ENCODE measurements around the gene C17orf78. TPM values are rescaled to one million over a fixed set of nuclear protein-coding genes. Genes with fewer than 3 reads are reported as not detected.
A peak's percentile ranks its signal among the peaks of the same experiment; 100 is the strongest.
"Not testable (repeated sequence)": the region's sequence is repeated elsewhere in the genome, so short reads cannot be mapped to it uniquely, and the experiment has no call there.

C17orf78 gene
- total RNA-seq, 2 donors from 2014 or later, result not detected

DNA sequence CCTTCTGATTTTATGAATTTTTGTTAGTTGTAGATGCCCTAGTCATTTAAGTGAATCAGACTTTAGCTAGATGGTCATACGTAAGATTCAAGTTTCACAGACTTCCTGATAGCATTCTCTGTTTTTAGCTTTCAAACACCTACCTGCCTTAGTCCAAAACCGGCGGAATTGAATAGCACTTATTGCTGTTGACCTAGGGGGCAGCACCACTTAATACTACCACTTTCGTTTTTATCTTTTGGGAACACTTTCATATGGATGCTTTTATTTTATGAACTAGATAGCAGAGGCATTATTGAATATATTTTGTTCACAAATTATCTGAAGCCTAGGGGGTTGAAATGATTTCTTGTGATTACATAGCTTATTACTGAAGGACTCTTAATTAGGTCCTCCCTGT lies 62.4 kb downstream of the C17orf78 start:
- Mint-ChIP-seq H3K27ac (no peak overlapping the region), H3K4me3 (no peak overlapping the region), H3K36me3 (ENCODE audit: low read depth) (peaks cover 66% of the 10 kb centered on the region), H3K4me1 (no peaks in the 10 kb centered on the region), H3K9me3 (peaks cover 6% of the 10 kb centered on the region), H3K27me3 (ENCODE audit: insufficient read depth) (no peaks in the 10 kb centered on the region)
- Histone ChIP-seq H3K36me3 (ENCODE audit: control insufficient read depth, insufficient read depth, low read length) (peaks cover 63% of the 10 kb centered on the region), H3K4me3 (ENCODE audit: low read length) (no peak overlapping the region), H3K27me3 (ENCODE audit: control insufficient read depth, insufficient read depth, low read length, poor library complexity, severe bottlenecking) (no peaks in the 10 kb centered on the region), H3K9me3 (ENCODE audit: control insufficient read depth, low read length) (peaks cover 12% of the 10 kb centered on the region), H3K9ac (ENCODE audit: extremely low read depth, low read length, poor library complexity, severe bottlenecking) (no peak overlapping the region), H3K4me1 (ENCODE audit: control insufficient read depth, insufficient read depth, low read length) (no peaks in the 10 kb centered on the region), H3K27ac (ENCODE audit: low read depth, low read length) (no peak overlapping the region)
- TF ChIP-seq, protein P1, sequence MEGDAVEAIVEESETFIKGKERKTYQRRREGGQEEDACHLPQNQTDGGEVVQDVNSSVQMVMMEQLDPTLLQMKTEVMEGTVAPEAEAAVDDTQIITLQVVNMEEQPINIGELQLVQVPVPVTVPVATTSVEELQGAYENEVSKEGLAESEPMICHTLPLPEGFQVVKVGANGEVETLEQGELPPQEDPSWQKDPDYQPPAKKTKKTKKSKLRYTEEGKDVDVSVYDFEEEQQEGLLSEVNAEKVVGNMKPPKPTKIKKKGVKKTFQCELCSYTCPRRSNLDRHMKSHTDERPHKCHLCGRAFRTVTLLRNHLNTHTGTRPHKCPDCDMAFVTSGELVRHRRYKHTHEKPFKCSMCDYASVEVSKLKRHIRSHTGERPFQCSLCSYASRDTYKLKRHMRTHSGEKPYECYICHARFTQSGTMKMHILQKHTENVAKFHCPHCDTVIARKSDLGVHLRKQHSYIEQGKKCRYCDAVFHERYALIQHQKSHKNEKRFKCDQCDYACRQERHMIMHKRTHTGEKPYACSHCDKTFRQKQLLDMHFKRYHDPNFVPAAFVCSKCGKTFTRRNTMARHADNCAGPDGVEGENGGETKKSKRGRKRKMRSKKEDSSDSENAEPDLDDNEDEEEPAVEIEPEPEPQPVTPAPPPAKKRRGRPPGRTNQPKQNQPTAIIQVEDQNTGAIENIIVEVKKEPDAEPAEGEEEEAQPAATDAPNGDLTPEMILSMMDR (conservative IDR thresholded peaks at IDR 0.05), result peak; percentile 72
- no peak for DNase-seq
- 83 to 84% methylated on average over 1 to 4 of the region's 4 CpGs for WGBS, 2 experiments (ENCODE audit: insufficient coverage in 1 of 2, insufficient read length in 1 of 2)

DNA sequence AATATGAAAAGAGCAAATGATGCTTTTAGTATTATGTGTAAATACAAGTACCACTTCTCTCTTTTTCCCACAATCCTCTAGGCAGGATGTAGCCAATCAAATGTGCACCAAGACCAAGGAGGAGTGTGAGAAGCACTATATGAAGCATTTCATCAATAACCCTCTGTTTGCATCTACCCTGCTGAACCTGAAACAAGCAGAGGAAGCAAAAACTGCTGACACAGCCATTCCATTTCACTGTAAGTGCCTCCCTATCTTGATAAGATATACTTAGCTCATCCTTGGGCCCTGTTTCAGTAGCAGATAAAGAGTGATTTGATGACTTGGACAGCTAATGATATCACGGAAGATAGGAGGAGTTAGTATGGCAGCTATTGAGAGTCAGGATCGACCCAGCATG lies 64.6 kb downstream of the C17orf78 start:
- 97 to 100% methylated on average over 2 of the region's 2 CpGs for WGBS, 2 experiments (ENCODE audit: insufficient coverage in 1 of 2, insufficient read length in 1 of 2)
- Histone ChIP-seq H3K27me3 (ENCODE audit: control insufficient read depth, insufficient read depth, low read length, poor library complexity, severe bottlenecking) (no peaks in the 10 kb centered on the region), H3K4me3 (ENCODE audit: low read length) (no peak overlapping the region), H3K9ac (ENCODE audit: extremely low read depth, low read length, poor library complexity, severe bottlenecking) (no peak overlapping the region), H3K9me3 (ENCODE audit: control insufficient read depth, low read length) (peaks cover 12% of the 10 kb centered on the region), H3K27ac (ENCODE audit: low read depth, low read length) (no peak overlapping the region), H3K36me3 (ENCODE audit: control insufficient read depth, insufficient read depth, low read length) (peaks cover 73% of the 10 kb centered on the region), H3K4me1 (ENCODE audit: control insufficient read depth, insufficient read depth, low read length) (no peaks in the 10 kb centered on the region)
- Mint-ChIP-seq H3K9me3 (peaks cover 6% of the 10 kb centered on the region), H3K27ac (no peak overlapping the region), H3K4me3 (no peak overlapping the region), H3K36me3 (ENCODE audit: low read depth) (peaks cover 67% of the 10 kb centered on the region), H3K27me3 (ENCODE audit: insufficient read depth) (no peaks in the 10 kb centered on the region), H3K4me1 (peaks cover 2% of the 10 kb centered on the region)
- TF ChIP-seq, protein P1 (conservative IDR thresholded peaks at IDR 0.05), result no peak
- no peak for DNase-seq

DNA sequence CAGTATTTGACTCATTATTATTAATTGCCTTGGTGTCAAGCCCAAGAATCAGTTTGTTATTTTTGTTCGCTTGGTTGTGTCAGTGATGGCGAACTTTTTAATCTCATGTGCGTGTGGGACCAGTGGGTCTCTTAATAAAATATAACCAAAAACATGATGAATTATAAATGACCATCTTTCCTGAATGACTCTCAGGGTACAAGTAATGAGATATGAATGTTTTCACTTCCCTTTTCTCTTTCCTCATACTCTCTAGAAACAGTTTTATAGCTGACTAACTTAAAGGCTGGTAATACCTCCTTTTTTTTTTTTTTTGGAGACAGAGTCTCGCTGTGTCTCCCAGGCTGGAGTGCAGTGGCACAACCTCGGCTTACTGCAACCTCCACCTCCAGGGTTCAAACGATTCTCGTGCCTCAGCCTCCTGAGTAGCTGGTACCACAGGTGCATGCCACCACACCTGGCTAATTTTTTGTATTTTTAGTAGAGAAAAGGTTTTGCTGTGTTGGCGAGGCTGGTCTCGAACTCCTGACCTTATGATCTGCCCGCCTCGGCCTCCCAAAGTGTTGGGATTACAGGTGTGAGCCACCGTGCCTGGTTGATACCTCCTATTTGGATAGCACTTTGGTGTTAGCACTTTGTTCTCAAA lies 65.7 kb downstream of the C17orf78 start:
- peaks cover 62% of the 10 kb centered on the region for H3K36me3 Mint-ChIP-seq (ENCODE audit: low read depth)
- H3K4me3 Mint-ChIP-seq; H3K27ac Mint-ChIP-seq; H3K4me1 ChIP-seq (ENCODE audit: control insufficient read depth, insufficient read depth, low read length); H3K27me3 Mint-ChIP-seq (ENCODE audit: insufficient read depth); H3K4me1 Mint-ChIP-seq; H3K27ac ChIP-seq (ENCODE audit: low read depth, low read length); H3K9ac ChIP-seq (ENCODE audit: extremely low read depth, low read length, poor library complexity, severe bottlenecking); H3K27me3 ChIP-seq (ENCODE audit: control insufficient read depth, insufficient read depth, low read length, poor library complexity, severe bottlenecking); H3K9me3 Mint-ChIP-seq; DNase-seq; H3K4me3 ChIP-seq (ENCODE audit: low read length): not testable (repeated sequence)
- Histone ChIP-seq H3K9me3 (ENCODE audit: control insufficient read depth, low read length) (peaks cover 12% of the 10 kb centered on the region), H3K36me3 (ENCODE audit: control insufficient read depth, insufficient read depth, low read length) (peaks cover 64% of the 10 kb centered on the region)
- 90 to 92% methylated on average over 8 to 12 of the region's 12 CpGs for WGBS, 2 experiments (ENCODE audit: insufficient coverage in 1 of 2, insufficient read length in 1 of 2)

Other genes starting within 250 kb of the C17orf78 start
- gene ACACA, start 30.9 kb downstream of the C17orf78 start, total RNA-seq, result 10 to 100 TPM; 66.7 to 68.6 TPM
- 10 to 100 TPM; 26.9 to 31.6 TPM for gene TADA2A, start 30.9 kb downstream of the C17orf78 start, total RNA-seq
- gene DUSP14, start 113.9 kb downstream of the C17orf78 start, total RNA-seq, result 10 to 100 TPM; 17.0 to 22.8 TPM
- 10 to 100 TPM; 47.2 to 52.4 TPM for gene SYNRG, start 233.4 kb downstream of the C17orf78 start, total RNA-seq

Measured in endodermal cell (in vitro differentiated cells).